Panc1 (cell line): ENCODE measurements around the gene TMEM25. TPM values are rescaled to one million over a fixed set of nuclear protein-coding genes. Genes with fewer than 3 reads are reported as not detected.

Experiments
- ATAC-seq: fragments of 200-7000 bp; cut with Tn5 transposase; 2 replicates; pipeline ENCODE4 v1.9.1; 2020; ENCODE audit warnings: mild to moderate bottlenecking, moderate library complexity
- BruUV-seq: library from RNA; stranded (reverse); fragments of 400-500 nt; replicated peaks from 2 replicates; lab custom pipeline; 2021; lab: Mats Ljungman, UMichigan
- CTCF ChIA-PET: fragments of 300-600 bp; sonication (Branson Sonifier 250); formaldehyde crosslinking; loops from one replicate; lab custom pipeline; 2022; ENCODE audit warnings: antibody characterized with exemption; lab: Charles Lee
- POLR2A ChIA-PET: fragments of 300-600 bp; sonication (Branson Sonifier 250); formaldehyde crosslinking; loops from one replicate; lab custom pipeline; 2022; ENCODE audit warnings: antibody characterized with exemption; lab: Charles Lee
- DNase-seq: peaks from one replicate; pipeline ENCODE4 v3.0.0-alpha.2; 2010; ENCODE audit warnings: low read depth, low spot score
- H3K27ac ChIP-seq: 2 replicates; pipeline ENCODE4 v1.5.1; 2011; ENCODE audit warnings: mild to moderate bottlenecking, low read length, inconsistent platforms
- H3K27me3 ChIP-seq: fragments of 200-500 bp; sonication (Bioruptor generic); 2 replicates; pipeline ENCODE4 v1.6.0; 2014; ENCODE audit warnings: low read length, inconsistent platforms; ENCODE audit not compliant: control insufficient read depth, insufficient read depth
- H3K36me3 ChIP-seq: fragments of 200-500 bp; sonication (Bioruptor generic); 2 replicates; pipeline ENCODE4 v1.5.1; 2014; ENCODE audit warnings: inconsistent platforms, mild to moderate bottlenecking, low read length, moderate library complexity; ENCODE audit not compliant: control insufficient read depth, insufficient read depth
- H3K4me1 ChIP-seq: 2 replicates; pipeline ENCODE4 v1.5.1; 2011; ENCODE audit warnings: inconsistent platforms, mild to moderate bottlenecking, low read length, moderate library complexity; ENCODE audit not compliant: control insufficient read depth, insufficient read depth
- H3K4me3 ChIP-seq, 2 experiments: 2 replicates each; pipeline ENCODE4 v1.5.1; 2011 to 2012; ENCODE audit warnings: low read depth in 2 of 2, low read length in 2 of 2, mild to moderate bottlenecking in 2 of 2, inconsistent platforms in 1 of 2, moderate library complexity in 1 of 2
- H3K9me3 ChIP-seq: fragments of 200-500 bp; sonication (Bioruptor generic); 2 replicates; pipeline ENCODE4 v1.5.1; 2014; ENCODE audit warnings: low read depth, mild to moderate bottlenecking, inconsistent platforms, low read length, moderate library complexity; ENCODE audit not compliant: control insufficient read depth, insufficient read depth
- CTCF ChIP-seq: fragments of 450-650 bp; IDR thresholded peaks from 2 replicates; pipeline ENCODE4 v1.5.1; 2017; ENCODE audit warnings: mild to moderate bottlenecking
- POLR2AphosphoS5 ChIP-seq: IDR thresholded peaks from 2 replicates; pipeline ENCODE4 v1.6.1; 2012; ENCODE audit warnings: mild to moderate bottlenecking, low read depth, low read length, moderate library complexity
- SIN3A ChIP-seq: IDR thresholded peaks from 2 replicates; pipeline ENCODE4 v1.6.1; 2012; ENCODE audit warnings: low read depth, mild to moderate bottlenecking, low read length, moderate library complexity, borderline replicate concordance; ENCODE audit not compliant: insufficient read depth
- TCF7L2 ChIP-seq: IDR thresholded peaks from 2 replicates; pipeline ENCODE4 v1.6.1; 2011; ENCODE audit warnings: mild to moderate bottlenecking, low read depth, low read length, inconsistent platforms
- in situ Hi-C: cut with HindIII; loops from 2 replicates; pipeline ENCODE4 v1.10.0; 2016; ENCODE audit warnings: low sequenced_read_pairs, low pct_unique_long_range_greater_than_20kb
- intact Hi-C: fragments of 100-400 bp; cut with micrococcal nuclease; formaldehyde crosslinking; loops from one replicate; pipeline ENCODE4 v1.10.0; 2022; ENCODE audit not compliant: unreplicated experiment
- total RNA-seq: library from RNA; stranded (reverse); gene quantifications from one replicate; pipeline ENCODE4 v1.2.1, GENCODE V29; 2021; ENCODE audit not compliant: unreplicated experiment
- TF ChIP-seq, protein P1 (sequence below), 2 experiments: IDR thresholded peaks; 2 replicates each; pipeline ENCODE4 v1.6.1; 2011 to 2012; ENCODE audit warnings: low read depth in 2 of 2, control low read depth in 1 of 2, low read length in 1 of 2, mild to moderate bottlenecking in 1 of 2, moderate library complexity in 1 of 2; ENCODE audit not compliant: insufficient read depth in 1 of 2

TMEM25 gene
- total RNA-seq, 1 experiment from 2014 or later: 6.7 TPM

DNA sequence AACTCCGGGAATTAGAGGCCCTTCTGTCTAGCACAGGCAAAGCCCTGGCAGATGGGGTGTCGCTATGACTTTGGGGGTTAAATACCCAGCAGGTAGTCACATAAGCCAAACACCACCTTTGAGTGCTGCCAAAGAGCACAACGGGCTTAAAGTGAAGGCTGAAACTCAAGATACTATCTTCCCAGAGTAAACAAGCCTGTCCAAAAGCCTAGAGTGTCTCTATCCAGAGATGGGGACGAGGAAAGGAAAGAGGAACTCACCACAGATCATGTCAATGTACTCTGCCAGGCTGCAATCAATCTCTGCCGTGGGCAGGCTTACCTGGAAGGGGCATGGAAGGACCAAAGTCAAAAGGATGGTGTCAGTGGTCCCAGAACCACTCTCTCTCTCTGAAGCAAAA lies 14.5 kb downstream of the TMEM25 start:
- Histone ChIP-seq H3K4me1 (no peaks in the 10 kb centered on the region), H3K27ac (no peak overlapping the region), H3K36me3 (no peaks in the 10 kb centered on the region), H3K9me3 (no peaks in the 10 kb centered on the region), H3K27me3 (no peaks in the 10 kb centered on the region), H3K4me3 (no peak overlapping the region)
- intact Hi-C loops: no loop called here
- ATAC-seq (no peak), DNase-seq (no peak)
- CTCF ChIA-PET: no interaction called here
- in situ Hi-C loops: no loop called here
- POLR2A ChIA-PET: no interaction called here
- no peak for TF ChIP-seq TCF7L2
- no peak for TF ChIP-seq POLR2AphosphoS5
- TF ChIP-seq SIN3A: no peak
- no peak for TF ChIP-seq CTCF
- TF ChIP-seq, protein P1, sequence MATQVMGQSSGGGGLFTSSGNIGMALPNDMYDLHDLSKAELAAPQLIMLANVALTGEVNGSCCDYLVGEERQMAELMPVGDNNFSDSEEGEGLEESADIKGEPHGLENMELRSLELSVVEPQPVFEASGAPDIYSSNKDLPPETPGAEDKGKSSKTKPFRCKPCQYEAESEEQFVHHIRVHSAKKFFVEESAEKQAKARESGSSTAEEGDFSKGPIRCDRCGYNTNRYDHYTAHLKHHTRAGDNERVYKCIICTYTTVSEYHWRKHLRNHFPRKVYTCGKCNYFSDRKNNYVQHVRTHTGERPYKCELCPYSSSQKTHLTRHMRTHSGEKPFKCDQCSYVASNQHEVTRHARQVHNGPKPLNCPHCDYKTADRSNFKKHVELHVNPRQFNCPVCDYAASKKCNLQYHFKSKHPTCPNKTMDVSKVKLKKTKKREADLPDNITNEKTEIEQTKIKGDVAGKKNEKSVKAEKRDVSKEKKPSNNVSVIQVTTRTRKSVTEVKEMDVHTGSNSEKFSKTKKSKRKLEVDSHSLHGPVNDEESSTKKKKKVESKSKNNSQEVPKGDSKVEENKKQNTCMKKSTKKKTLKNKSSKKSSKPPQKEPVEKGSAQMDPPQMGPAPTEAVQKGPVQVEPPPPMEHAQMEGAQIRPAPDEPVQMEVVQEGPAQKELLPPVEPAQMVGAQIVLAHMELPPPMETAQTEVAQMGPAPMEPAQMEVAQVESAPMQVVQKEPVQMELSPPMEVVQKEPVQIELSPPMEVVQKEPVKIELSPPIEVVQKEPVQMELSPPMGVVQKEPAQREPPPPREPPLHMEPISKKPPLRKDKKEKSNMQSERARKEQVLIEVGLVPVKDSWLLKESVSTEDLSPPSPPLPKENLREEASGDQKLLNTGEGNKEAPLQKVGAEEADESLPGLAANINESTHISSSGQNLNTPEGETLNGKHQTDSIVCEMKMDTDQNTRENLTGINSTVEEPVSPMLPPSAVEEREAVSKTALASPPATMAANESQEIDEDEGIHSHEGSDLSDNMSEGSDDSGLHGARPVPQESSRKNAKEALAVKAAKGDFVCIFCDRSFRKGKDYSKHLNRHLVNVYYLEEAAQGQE (IDR thresholded peaks at IDR 0.05; ENCODE audit: insufficient read depth in 1 of 2, low read depth in 2 of 2, low read length in 1 of 2): no peak
- no TSS peak for BruUV-seq

- H3K36me3 ChIP-seq: no peaks in the 10 kb centered on the region
- H3K27me3 ChIP-seq: no peaks in the 10 kb centered on the region
- H3K4me3 ChIP-seq: no peak overlapping the region
- BruUV-seq: no TSS peak
- CTCF ChIA-PET: no interaction called here
- intact Hi-C loops: no loop called here
- in situ Hi-C loops: no loop called here
- DNase-seq: no peak
- TF ChIP-seq, protein P1 (IDR thresholded peaks at IDR 0.05; ENCODE audit: insufficient read depth in 1 of 2, low read depth in 2 of 2, low read length in 1 of 2): no peak
- no peak for TF ChIP-seq TCF7L2
- no peak for TF ChIP-seq SIN3A
- no peak for TF ChIP-seq CTCF
- TF ChIP-seq POLR2AphosphoS5: no peak
- POLR2A ChIA-PET: interaction anchor here (0.7 kb wide), 1 partner anchor 149 kb away, joined by 7 read pairs; no protein-coding TSS in a partner anchor
- H3K9me3 ChIP-seq: no peaks in the 10 kb centered on the region
- H3K27ac ChIP-seq: no peak overlapping the region
- H3K4me1 ChIP-seq: no peaks in the 10 kb centered on the region
- ATAC-seq: no peak
These were observed 16.1 kb downstream of the TMEM25 start for GRCh38 chr11:118547132-118547531.
